SKM-1 (cell line): ENCODE results near the gene BAG5.
"Not testable (repeated sequence)": the region's sequence is repeated elsewhere in the genome, so short reads cannot be mapped to it uniquely, and the experiment has no call there.

ENCODE experiments used
- DNase-seq: peaks from one replicate; lab custom pipeline; 2025; ENCODE audit not compliant: unreplicated experiment; lab: John Stamatoyannopoulos, UW

Gene BAG5

DNA sequence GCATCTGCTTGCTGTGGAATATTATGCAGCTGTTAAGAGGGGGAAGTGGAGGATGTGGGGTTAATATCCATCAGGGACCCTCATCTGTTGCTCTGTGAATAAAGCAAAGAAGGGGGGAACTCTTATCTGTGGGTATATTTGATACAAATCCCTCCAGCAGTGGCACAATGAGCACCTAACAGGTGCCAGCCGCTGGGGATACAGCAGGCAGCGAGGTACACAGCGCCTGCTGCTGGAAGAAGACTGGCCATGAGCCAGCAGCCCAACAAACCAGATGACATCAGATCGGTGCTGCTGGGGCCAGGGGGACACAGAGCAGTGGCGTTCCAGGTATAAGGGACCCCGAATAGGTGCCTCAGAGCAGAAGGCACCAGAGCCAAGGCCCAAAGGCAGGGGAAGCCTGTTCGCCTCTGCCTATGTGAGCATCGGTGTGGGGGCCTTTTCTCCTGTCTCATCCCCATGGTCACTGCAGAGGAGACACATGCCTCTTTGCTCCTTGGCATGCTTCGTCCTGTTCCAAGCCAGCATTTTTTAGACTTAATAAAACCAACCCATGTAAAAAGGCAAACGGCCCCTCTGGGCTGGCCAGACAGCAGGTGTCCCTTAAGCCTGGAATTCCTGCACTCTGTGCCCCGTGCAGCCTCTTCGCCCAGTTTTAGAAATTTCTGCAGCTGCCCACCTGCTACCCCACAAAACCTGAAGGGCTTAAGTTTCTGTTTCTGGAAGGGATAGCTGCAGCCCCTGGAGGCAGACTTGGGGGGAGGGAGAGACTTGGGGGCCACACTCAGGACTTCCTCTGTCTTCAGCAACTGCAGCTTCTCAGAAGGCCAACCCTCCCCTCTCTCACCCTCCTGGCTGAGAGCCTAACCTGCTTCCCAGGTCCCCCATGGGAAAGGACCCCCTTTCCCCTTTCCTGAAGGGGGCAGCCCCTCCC is 38.2 kb downstream of the BAG5 start:
- no peak for DNase-seq

DNA sequence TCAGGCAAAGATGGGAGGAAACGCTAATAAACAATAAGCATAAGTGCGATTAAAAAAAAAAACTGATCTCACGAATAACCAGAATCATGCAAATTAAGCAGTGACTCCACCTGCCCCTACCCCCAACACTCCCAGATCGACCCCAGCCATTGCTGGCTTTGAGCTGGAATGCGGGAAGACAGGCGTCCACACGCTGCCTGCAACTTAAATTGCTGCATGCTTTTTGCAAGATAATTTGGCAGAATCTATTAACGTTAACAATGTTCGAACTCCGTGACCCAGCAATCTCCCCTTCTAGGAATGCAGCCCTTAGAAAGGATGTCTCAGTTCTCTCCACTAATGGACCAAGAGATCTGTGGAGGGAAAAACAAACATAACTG is 38.9 kb downstream of the BAG5 start:
- DNase-seq = no peak

DNA sequence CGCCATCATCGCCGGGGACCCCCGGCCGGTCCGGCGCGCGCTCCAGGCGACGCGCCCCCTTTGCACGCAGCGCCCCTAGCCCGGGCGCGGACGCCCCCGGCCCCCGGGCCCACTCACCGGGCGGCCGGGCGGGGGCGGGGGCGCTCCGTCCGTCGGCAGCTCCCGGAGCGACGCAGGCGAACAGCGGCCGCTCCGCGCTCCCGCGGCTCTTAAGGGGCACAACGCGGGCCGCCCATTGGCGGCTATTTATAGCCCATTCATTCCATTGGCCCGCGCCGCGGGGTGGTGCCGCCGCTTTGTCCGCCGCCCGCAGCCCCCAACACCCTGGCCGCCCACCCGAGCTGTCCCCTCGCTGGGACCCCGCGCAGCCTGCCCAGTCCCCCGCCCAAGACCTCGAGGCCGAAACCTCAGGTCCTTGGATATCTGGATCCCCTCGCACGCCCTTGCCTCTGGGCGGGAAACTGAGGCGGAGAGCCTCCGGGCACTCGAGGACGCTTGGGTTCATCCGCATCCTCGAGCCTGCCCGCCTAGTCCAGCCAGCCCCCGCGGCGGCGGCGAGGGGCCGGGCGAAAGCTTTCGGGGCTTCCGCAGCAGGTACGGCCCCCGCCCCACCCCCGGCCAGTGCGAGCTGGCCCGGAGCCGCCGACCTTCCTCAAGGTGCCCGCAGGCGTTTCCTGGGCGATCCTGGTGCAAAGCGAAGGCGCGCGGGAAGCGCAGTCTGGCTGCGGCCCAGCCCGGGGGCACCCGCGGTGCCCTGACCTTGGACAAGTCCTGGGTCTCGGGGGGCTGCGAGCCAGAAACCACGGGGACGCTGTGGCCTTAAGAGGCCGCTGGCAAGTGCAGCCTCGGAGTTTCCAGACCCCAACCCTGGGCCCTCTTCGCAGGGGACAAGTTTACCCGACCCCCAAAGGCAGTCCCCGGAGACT is 39.5 kb downstream of the BAG5 start, which contains the start of gene CKB:
Gene CKB, minus strand, starts transcription at position 182 of the 926 bp plus-strand sequence. CDS start 337 bp downstream, outside the sequence.
- DNase-seq = no peak

DNA sequence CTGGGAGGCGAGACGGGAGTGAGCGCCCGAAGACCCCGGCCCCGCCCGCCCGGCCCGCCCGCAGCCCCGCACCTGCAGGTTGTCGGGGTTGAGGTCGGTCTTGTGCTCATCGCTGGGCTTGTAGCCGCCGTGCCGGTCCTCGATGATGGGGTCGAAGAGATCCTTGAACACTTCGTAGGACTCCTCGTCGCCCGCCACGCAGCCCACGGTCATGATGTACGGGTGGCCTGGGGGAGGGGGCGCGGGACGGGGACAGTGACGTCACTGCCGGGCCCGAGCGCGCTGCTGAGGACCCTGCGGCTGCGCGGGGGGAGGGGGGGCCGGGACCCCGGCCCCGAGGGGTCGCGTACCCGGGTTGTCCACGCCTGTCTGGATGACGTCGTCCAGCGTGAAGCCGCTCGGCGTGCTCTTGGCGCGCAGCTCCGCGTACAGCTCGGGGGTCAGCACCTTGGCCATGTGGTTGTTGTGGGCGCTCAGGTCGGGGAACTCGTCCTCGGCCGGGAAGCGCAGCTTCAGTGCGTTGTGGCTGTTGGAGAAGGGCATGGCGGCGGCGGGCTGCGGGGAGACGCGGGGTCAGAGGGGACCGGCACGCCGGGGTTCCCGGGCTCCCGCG is 40.4 kb downstream of the BAG5 start:
- DNase-seq = no peak

DNA sequence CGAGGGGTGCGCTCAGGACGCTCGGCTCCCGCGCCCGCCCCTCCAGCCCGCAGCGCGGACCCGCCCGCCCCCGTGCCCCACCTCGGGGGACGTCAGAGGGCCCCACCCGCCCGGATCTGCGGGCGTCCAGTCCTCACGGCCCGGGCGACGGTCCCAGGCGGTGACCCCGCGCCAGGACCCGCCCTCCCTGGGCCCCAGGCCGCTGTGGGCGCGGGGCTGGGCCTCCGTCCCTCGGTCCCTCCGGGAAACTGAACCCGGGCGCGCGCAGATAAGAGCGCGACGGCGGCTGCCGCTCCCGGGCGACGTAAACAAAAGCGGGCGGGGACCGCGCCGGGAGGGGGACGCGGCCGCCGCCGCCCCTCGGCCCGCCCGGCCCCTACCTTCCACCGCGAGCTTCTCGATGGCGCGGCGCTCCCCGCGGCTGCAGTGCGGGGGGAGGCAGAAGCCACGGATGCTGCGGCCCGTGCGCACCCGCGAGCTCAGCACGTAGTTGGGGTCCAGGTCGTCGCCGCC is 41.0 kb downstream of the BAG5 start:
- DNase-seq = no peak

DNA sequence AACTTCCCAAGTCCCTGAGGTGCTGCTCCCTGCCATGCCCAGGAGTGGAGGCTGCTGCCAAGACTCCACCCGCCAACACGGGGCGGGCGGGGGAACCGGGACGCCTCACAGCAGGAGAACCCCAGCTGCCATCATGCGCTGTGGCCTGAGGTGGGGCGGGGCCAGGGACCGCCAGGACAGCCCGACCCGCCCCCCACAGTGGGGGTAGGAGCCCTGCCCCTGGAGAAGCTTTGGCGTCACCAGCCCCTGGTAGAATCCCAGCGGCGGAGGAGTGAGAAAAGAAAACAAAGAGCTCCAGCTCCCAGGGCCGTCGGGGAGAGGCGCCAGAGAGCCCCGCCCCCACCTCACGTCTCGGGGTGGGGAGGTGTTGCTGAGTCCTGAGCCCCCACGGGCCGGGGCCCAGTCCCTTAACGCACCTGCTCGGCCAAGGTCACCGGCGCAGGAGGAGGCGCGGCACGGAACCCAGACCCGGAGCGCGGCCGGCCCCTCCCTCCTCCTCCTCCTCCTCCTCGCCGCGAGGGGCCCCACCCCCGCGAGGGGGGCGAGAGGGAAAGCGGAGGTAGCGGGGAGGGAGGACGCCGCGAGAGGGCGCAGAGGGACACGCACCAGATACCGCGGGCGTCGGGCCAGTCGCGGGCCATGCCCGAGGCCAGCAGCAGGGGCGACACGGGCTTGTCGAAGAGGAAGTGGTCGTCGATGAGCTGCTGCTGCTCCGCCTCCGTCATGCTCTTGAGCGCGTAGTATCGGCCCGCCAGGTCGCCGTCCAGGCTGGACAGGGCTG is 41.6 kb downstream of the BAG5 start:
- no peak for DNase-seq

DNA sequence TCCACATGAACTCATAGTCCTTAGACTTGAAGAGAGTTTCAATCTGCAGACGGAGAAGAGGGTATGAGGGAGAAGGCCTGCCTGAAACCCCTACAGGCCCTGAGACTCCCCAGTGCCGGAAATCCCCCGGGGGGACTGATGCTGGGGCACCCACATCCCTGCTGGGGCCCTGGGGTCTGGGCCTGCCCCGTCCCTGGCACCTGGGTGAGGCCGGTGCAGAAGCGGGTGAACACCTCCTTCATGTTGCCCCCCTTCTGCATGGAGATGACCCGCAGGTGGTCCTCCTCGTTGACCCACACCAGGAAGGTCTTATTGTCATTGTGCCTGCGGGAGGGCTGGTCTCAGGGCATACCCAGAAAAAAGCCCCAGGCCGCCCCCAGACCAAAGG is 42.2 kb downstream of the BAG5 start:
- DNase-seq = no peak

DNA sequence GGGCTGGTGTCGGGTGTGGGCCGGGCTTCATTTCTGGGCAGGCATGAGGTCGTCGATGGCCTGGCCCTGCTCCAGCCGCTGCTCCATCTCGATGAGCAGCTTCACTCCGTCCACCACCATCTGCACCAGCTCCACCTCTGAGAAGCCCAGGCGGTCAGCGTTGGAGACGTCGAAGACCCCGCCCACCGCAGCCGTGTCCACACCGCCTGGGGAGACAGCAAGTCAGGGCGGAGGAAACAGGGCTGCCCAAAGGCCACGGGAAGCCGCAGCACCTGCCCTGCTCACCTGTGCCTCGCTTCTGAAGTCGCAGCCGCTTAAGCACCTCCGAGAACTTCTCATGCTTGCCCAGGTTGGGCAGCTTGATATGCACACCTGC is 42.6 kb downstream of the BAG5 start:
- DNase-seq = no peak

DNA sequence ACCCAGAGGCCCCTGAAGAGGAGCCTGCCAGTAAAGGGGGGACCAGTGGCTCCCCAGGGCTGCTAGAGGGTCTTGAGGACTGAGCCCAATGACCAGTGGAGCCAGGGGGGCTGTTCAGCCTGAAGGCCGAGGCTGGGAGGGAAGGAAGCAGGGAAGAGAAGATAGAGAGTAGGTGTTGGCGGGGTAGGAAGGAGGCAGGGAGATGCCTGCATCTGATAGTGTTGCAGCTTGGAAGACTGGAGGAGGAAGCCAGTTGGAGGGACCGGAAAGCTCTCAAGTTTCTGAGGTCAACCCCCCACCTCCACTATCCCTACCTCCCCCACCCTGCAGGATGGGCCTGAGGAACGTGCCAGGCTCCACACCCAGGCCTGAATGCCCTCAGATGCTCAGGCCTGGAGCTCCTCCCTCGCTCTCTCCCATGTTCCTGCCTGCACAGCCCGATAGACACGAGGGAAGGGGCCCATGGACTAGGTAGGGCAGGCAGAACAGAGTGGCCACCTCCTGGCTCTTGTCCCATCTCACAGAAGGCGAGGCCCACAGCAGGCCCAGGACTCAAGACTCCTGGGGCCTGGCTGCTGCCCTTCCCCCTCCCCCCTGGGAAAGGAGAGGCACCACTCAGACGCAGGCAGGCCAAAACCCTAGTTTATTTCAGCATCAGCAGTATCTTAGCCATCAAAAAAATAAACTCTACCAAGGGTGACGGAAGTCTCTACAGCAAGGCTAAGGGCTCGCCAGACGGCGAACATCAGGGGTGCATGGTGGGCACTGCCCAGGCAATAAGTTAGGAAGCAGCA is 43.2 kb downstream of the BAG5 start:
- DNase-seq = no peak

DNA sequence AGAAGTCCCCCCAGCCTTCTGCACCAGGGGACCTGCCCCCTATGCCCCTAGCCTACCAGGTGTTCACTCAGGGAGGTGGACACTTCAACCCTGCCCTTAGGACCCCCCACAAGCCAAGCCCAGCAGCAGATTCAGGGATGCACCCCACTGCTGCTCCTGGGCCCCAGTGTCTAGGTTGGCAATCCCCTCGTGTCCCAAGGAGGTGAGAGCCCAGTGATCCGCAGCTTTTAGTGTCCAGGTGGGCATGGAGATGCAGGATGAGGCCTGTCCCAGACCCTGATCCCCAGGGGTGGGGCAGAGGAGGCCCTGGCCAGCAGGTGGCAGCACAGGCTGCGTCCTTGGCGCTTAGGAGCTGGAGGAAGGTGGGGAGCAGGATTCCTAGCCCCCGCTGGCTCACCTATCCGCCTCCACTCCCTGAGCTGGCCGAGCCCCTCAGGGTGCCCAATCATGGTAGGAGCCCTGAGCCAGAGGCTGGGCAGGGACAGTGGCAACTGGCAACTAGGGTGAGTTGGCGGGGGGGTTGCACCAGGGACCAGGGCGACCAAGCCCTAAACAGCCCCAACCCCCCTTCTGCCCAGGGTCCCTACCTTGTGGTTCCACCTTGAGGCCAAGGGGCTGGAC is 43.9 kb downstream of the BAG5 start:
- no peak for DNase-seq

DNA sequence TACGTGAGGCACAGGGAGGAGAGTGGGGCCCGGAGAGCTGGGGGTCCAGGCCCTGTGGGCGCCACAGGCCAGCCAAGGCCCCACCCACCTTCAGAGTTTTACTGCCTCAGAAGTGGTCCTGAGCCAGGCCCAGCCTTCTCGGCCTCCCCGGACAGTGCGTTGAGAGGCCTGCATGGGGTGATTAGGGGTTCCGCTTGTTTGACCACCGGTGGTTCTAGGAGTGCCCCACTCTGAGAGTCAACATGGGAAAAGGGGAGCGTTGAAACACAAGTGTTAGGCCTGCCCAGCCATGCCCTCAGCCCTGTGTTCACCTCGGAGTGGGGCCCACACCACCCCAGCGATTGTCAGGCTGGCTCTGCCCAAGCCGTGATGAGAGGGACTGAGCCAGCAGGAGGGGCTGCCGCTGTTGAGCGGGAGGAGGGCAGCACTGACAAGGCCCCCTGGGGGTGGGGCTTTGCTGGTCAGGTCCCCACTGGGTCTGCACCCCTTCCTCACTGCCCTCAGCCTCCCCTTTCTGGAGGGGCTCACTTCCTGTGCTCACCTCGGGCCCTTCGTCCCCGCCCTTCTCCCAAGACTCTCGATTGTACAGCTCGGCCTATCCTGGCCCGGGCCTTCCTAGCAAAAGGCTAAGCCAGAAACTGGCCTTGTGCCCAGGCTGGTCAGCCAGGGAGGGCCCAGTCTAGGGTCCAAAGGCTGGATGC is 44.6 kb downstream of the BAG5 start:
- no peak for DNase-seq

DNA sequence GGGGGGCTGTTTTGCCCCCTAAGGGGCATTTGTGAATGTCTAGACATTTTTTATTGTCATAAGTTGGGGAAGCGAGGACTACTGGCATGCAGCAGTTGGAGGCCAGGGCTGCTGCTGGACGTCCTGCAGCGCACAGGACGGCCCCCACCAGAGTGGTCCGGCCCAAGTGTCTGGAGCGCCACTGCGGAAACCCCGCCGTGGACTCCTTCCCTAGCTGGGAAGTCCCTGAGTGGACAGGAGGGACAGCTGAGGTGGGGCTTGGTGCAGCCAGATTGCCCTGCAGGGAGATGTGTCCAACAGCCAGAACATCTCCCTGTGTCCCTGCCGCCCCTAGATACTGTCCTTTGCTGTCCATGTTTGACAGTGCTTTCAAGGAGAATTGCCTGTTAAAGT is 45.3 kb downstream of the BAG5 start:
- no peak for DNase-seq

DNA sequence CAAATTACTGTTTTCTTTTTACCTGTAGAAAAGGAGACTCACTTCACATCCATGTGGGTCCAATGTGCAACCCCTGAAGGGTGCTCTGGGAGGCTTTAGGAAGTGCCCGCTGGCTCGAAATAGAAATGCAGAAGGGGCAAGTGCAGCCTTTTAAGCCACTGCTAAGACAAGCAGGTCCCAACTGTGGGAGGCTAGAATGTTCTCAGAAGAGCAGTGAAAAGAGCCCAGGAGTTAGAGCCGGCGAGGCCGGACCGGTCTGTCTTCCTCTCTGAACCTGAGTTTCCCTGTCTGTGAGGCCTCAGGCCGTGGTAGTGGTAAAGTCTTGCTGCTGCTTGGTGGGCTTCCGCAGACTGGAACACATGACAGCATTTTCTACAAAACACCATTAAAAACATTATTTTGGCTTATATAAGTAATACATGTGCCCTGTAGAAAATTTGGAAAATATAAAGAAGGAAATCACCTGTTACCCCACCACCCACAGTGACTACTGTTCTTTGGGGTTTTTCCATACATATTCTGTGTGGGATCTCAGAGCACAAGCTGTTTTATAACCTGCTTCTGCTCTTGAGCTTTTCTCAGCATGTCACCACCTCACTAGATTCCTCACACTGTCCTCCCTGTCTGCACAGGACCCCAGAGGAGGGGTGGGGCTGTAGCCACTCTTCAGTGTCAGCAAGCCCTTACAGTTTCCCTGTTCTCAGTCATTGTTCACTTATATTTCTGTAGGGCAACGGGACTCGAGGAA is 45.9 kb downstream of the BAG5 start:
- DNase-seq = no peak

DNA sequence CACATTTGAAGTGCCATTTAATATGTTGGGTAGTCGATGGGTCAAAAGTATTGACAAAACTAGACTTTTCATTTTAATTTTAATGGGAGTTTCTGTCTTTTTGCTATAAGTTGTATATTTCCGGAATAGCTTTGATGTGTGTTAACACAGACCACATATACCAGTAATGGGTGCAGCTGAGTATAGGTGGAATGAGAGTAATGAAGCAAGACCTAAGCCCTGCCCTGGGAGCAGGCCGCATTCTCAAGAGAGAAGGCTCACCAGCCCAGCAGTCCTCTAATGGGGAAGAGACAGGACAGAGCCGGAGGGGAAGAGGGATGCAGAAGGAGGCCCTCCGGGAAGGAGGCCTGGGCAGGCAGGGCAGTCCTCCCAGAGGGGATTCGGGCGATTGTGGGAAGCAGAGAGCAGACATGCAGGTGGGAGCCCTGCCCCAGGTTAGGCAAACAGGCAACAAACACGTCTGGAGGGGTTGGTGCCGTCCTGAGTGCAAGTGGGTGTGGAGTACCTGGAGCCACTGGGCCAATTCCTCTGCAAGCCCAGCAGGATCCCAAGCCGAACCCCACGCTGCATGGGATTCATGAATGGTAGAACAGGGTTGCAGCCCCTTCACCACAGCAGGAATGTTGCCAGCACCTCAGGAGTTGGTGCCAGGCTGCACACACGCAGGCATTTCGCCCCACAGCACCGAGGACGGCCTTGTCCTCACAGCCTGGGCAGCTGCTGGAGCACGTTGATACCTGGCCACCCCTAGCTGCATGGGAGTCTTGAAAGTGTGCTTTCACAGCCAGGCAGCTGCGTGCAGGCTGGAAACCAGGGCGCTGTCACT is 47.6 kb downstream of the BAG5 start:
- DNase-seq = no peak

DNA sequence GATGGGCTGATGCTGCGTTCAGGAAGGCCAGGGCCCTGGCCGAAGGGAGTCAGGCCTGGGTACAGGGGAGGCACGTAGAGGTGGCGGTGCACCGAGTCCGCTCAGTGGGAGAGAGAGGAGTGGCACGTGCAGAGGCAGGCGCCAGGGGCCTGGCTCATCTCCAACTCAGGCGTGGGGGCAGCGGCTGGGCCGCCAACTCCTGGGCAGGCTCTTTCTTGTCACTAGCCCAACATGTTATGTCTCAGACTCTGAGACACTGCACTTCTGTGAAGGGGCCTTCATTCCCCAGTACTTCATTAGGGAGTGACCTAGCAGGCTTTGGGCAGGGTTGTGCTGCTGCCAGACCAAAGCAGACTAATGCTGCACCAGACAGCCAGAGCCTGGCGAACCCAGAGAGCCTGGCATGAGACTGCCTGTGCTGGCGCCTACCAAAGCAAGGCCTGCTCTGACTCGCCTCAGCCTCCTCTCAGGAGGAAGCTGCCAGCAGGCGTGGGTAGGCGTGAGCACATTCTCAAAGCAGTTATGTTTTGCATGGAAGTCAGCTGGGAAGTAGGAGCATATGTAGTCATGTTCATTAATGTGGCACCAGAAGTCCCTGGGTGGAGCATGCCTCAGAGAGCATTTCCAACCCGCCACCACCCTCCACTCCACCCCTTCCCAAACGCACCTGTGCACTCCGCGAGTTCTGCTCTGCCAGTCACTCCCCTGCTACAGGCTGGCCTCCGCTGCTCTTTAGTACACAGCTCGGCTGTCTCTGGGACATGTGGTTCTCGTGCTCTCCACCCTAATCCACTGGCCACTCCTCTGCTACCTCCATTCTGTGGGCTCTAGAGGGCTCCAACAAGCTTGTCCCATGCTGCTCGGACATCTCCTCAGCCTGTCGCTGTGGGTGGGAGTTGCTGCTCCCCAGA is 49.5 kb downstream of the BAG5 start:
- no peak for DNase-seq

DNA sequence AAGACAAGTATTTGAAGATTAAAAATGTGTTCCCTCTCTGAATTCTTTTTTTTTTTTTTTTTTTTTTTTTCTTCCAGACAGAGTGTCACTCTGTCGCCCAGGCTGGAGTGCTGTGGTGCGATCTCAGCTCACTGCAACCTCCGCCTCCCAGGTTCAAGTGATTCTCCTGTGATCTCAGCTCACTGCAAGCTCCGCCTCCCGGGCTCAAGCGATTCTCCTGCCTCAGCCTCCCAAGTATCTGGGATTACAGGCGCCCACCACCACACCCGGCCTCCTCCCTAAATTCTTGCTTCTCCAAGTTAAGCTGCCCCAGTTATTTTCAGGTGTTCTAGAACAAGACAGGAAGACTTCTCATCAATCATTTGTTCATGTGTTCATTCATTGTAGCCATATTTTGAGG is 50.3 kb downstream of the BAG5 start:
- not testable (repeated sequence) for DNase-seq
